ENCODE results near the gene ABCC5.

ABCC5 gene

GRCh38 chr3:183984749-183985729 lies 32.6 kb downstream of the ABCC5 start:
- no peak for DNase-seq (ENCODE audit: low read depth)
- no peak for TF ChIP-seq CTCF (conservative IDR thresholded peaks at IDR 0.05; ENCODE audit: low read length)
- no peak overlapping the region for H3K4me3 ChIP-seq (ENCODE audit: low read length)

- no peak overlapping the region for H3K4me3 ChIP-seq (ENCODE audit: low read length)
- DNase-seq (ENCODE audit: low read depth), result peak; percentile 32
- no peak for TF ChIP-seq CTCF (conservative IDR thresholded peaks at IDR 0.05; ENCODE audit: low read length)
These were observed 33.5 kb downstream of the ABCC5 start for GRCh38 chr3:183984127-183984740.

GRCh38 chr3:183981990-183982644 lies 35.6 kb downstream of the ABCC5 start:
- TF ChIP-seq CTCF (conservative IDR thresholded peaks at IDR 0.05; ENCODE audit: low read length), result no peak
- no peak for DNase-seq (ENCODE audit: low read depth)
- H3K4me3 ChIP-seq (ENCODE audit: low read length), result no peak overlapping the region

- H3K4me3 ChIP-seq (ENCODE audit: low read length), result no peak overlapping the region
- no peak for TF ChIP-seq CTCF (conservative IDR thresholded peaks at IDR 0.05; ENCODE audit: low read length)
- peak; percentile 10 for DNase-seq (ENCODE audit: low read depth)
These were observed 37.3 kb downstream of the ABCC5 start for GRCh38 chr3:183980403-183980802.

GRCh38 chr3:183975981-183976662 lies 41.6 kb downstream of the ABCC5 start:
- no peak for DNase-seq (ENCODE audit: low read depth)

More at GRCh38 chr3:183975981-183976662, 41.6 kb downstream of the ABCC5 start:
- no peak overlapping the region for H3K4me3 ChIP-seq (ENCODE audit: low read length)
- no peak for TF ChIP-seq CTCF (conservative IDR thresholded peaks at IDR 0.05; ENCODE audit: low read length)

Data from AG10803 (cell line).